Activated CD8-positive, alpha-beta T cell treated with anti-CD3 and anti-CD28 coated beads for 36 hours (primary cell): ENCODE measurements around the gene POP4. TPM values are rescaled to one million over a fixed set of nuclear protein-coding genes. Genes with fewer than 3 reads are reported as not detected.

ENCODE experiments used
- ATAC-seq: fragments of 200-7000 bp; cut with Tn5 transposase; one replicate; pipeline ENCODE4 v1.10.0; 2021; ENCODE audit warnings: mild to moderate bottlenecking, moderate library complexity
- CTCF ChIA-PET: fragments of 350-600 bp; sonication (Branson Sonifier 250); formaldehyde crosslinking; loops from one replicate; lab custom pipeline; 2021; ENCODE audit warnings: antibody characterized with exemption; lab: Charles Lee
- POLR2A ChIA-PET: fragments of 350-600 bp; sonication (Branson Sonifier 250); formaldehyde crosslinking; loops from one replicate; lab custom pipeline; 2021; ENCODE audit warnings: antibody characterized with exemption; lab: Charles Lee
- DNase-seq: peaks from one replicate; pipeline ENCODE4 v3.0.0-alpha.2; 2020
- H3K27ac Mint-ChIP-seq: one replicate; pipeline ENCODE4 v1.8.0; 2021; ENCODE audit warnings: mild to moderate bottlenecking, mixed read lengths
- H3K27me3 Mint-ChIP-seq: one replicate; pipeline ENCODE4 v1.8.0; 2021; ENCODE audit warnings: mixed read lengths
- H3K36me3 Mint-ChIP-seq: one replicate; pipeline ENCODE4 v1.8.0; 2021; ENCODE audit warnings: low read depth, mixed read lengths
- H3K4me1 Mint-ChIP-seq: one replicate; pipeline ENCODE4 v1.8.0; 2021; ENCODE audit warnings: low read depth, mixed read lengths
- H3K4me3 Mint-ChIP-seq: one replicate; pipeline ENCODE4 v1.8.0; 2021; ENCODE audit warnings: mild to moderate bottlenecking, moderate library complexity, mixed read lengths
- H3K9me3 Mint-ChIP-seq: one replicate; pipeline ENCODE4 v1.8.0; 2021; ENCODE audit warnings: mixed read lengths
- intact Hi-C: fragments of 100-400 bp; cut with micrococcal nuclease; formaldehyde crosslinking; loops from one replicate; pipeline ENCODE4 v1.10.0; 2022
- total RNA-seq, 2 experiments: library from RNA; stranded (reverse); gene quantifications; one replicate each; pipeline ENCODE4 v1.2.3, GENCODE V29; 2021
- TF ChIP-seq, protein P1 (sequence below): fragments of 200-600 bp; IDR thresholded peaks from one replicate; pipeline ENCODE4 v1.8.0; 2022; ENCODE audit warnings: antibody characterized with exemption, mild to moderate bottlenecking

Gene POP4
- total RNA-seq, 2 experiments from 2014 or later: 84.7 to 89.5 TPM

DNA sequence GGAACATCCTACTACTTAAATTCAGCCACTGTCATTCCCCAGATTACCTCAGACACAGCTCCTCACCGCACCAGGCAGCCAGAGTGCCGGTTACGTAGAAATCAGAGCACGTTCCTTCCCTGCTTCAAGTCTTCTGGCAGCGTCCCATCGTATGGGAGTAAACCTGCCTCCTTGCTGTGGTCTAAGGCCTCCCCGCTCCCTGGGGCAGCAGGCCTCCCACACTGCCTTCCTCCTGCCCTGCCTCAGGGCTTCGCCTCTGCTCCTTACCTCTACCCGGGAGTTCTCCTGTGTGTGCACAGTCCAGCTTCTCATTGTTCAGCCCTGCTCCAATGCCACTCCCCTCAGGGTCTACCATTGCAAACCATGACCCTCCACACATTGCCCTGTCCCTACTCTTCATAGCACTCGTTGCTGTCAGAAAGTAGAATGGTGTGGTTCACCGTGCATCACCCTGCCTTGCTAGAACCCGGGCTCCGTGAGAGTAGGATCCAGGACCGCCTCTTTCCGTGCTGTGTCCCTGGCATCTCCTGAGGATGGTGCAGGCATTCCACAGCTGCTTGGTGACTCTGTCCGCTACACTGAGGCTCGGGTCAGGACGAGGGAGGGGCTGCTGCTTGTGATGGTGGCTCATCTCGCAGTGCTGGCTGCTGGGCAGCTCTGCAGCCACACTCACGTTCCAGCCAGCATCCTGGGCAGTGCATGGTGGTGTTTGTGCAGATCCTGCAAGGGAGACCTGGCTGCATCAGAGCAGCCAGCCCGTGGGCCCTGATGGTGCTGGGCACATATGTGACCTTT, 6.9 kb downstream of the POP4 start:
- ChIA-PET CTCF (interaction anchor here (2.0 to 8.9 kb wide), 7 partner anchors 9 to 103 kb away, joined by 8 to 217 read pairs (median 66); partner anchors contain the start of gene C19orf12), POLR2A (interaction anchor here (0.6 to 4.2 kb wide), 2 partner anchors 59 to 72 kb away, joined by 3 to 30 read pairs; no protein-coding TSS in a partner anchor)
- Mint-ChIP-seq H3K4me1 (peaks cover 15% of the 10 kb centered on the region), H3K27ac (no peak overlapping the region), H3K36me3 (peaks cover 49% of the 10 kb centered on the region), H3K4me3 (no peak overlapping the region), H3K27me3 (no peaks in the 10 kb centered on the region), H3K9me3 (no peaks in the 10 kb centered on the region)
- no peak for ATAC-seq
- intact Hi-C loops: no loop called here
- TF ChIP-seq, protein P1, sequence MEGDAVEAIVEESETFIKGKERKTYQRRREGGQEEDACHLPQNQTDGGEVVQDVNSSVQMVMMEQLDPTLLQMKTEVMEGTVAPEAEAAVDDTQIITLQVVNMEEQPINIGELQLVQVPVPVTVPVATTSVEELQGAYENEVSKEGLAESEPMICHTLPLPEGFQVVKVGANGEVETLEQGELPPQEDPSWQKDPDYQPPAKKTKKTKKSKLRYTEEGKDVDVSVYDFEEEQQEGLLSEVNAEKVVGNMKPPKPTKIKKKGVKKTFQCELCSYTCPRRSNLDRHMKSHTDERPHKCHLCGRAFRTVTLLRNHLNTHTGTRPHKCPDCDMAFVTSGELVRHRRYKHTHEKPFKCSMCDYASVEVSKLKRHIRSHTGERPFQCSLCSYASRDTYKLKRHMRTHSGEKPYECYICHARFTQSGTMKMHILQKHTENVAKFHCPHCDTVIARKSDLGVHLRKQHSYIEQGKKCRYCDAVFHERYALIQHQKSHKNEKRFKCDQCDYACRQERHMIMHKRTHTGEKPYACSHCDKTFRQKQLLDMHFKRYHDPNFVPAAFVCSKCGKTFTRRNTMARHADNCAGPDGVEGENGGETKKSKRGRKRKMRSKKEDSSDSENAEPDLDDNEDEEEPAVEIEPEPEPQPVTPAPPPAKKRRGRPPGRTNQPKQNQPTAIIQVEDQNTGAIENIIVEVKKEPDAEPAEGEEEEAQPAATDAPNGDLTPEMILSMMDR: no peak
- no peak for DNase-seq

DNA sequence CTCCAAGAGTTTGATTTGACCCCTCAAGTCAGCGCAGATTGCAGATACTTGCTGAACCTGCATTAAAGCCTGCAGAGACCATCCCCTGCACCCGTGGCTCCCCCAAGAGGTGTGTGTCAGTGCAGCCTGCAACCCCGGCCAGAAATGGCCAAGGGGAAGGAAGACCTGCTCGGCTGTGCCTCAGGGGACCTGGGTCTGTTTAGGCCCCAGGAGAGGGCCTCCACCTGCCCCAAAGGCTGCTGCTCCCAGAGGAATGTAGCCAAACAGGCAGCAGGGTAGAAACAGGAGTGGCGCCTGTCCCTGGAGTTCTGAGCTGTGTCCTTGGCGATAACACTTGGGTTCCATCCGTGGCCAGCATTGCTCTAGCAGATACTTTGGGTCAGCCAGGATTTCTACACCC, 8.0 kb downstream of the POP4 start:
- no peak for DNase-seq
- ATAC-seq: no peak
- intact Hi-C loops: no loop called here
- Mint-ChIP-seq H3K36me3 (peaks cover 48% of the 10 kb centered on the region), H3K27ac (no peak overlapping the region), H3K9me3 (no peaks in the 10 kb centered on the region), H3K4me3 (no peak overlapping the region), H3K27me3 (no peaks in the 10 kb centered on the region), H3K4me1 (peaks cover 15% of the 10 kb centered on the region)
- TF ChIP-seq, protein P1: no peak
- ChIA-PET POLR2A (interaction anchor here (0.7 to 1.3 kb wide), 2 partner anchors 7 to 63 kb away, joined by 3 to 5 read pairs; no protein-coding TSS in a partner anchor), CTCF (interaction anchor here (1.3 to 8.9 kb wide), 5 partner anchors 8 to 146 kb away, joined by 3 to 115 read pairs (median 8); partner anchors contain the start of gene POP4)

DNA sequence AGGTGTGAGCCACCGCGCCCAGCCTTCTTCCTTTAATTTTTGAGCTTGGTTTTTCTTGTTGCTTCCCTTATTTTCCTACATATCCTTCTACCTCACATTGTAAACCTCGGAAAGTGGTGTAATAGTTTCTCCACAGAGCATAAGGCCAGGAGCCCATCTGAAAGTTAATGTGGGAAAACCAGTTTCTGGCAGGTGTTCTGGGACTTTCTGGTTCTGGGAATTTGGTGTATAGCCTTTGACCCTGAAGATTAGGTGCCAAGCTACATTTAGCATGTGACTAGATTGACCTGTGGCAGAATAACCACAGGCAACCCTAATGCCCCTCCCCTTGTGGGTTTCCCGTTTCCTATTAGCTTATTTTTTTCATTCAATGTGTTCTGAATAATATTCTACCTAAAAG, 8.7 kb downstream of the POP4 start:
- ChIA-PET CTCF (interaction anchor here (0.9 to 2.1 kb wide), 5 partner anchors 9 to 146 kb away, joined by 3 to 9 read pairs (median 5); partner anchors contain the start of gene POP4), POLR2A (interaction anchor here (0.7 to 1.3 kb wide), 2 partner anchors 8 to 63 kb away, joined by 3 to 5 read pairs; no protein-coding TSS in a partner anchor)
- H3K4me3 Mint-ChIP-seq: no peak overlapping the region
- no peaks in the 10 kb centered on the region for H3K27me3 Mint-ChIP-seq
- peaks cover 46% of the 10 kb centered on the region for H3K36me3 Mint-ChIP-seq
- ATAC-seq (no peak), DNase-seq (no peak)
- no peaks in the 10 kb centered on the region for H3K9me3 Mint-ChIP-seq
- intact Hi-C loops: no loop called here
- H3K4me1 Mint-ChIP-seq: peaks cover 15% of the 10 kb centered on the region
- TF ChIP-seq, protein P1: no peak
- no peak overlapping the region for H3K27ac Mint-ChIP-seq

DNA sequence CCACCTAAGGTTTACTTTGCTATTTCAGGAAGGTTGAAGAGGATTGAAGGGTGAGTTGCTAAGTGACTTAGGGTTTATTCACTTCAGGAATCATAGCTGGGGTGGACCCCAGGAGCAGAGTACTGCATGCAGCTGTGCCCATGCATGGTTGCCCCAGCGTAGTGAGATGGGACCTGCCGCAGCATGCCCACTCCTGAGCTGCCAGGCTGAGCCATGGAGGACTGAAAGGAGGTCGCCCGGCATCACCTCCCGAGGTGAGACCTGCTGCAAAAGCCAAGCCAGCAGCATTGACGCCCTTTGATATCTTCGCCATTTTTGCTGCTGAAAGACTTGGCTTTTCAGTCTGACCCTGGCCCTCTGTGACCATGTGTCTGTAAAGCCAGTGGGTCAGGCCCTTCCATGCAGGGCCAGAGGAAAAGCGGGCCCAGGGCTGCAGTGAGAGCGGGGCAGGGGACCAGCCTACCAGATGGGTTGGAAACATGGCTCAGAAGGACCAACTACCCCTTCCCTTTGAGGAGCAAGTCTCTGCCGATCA, 9.9 kb downstream of the POP4 start:
- DNase-seq (no peak), ATAC-seq (no peak)
- intact Hi-C loops: no loop called here
- Mint-ChIP-seq H3K4me3 (no peak overlapping the region), H3K9me3 (no peaks in the 10 kb centered on the region), H3K4me1 (peaks cover 16% of the 10 kb centered on the region), H3K36me3 (peaks cover 38% of the 10 kb centered on the region), H3K27ac (no peak overlapping the region), H3K27me3 (no peaks in the 10 kb centered on the region)
- ChIA-PET CTCF (no interaction called here), POLR2A (no interaction called here)
- TF ChIP-seq, protein P1: no peak

DNA sequence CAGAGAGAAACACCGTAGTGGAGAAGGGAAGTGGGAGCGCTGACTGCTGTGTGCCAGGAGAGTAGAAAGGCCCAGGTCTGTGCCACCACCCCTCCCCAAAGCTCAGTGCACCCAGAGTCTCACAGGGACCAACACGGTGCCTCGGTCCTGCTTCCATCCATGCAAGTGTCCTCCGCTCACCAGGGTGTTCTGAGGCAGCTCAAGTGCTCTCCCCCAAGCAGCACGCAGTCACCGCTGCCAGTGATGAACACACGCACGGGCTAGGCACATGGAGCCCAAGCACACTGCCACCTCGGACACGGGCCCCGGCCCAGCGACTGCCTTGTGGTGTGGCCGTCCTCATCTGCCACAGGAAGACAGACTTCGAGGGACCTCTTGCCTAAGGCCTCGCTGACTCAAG, 10.5 kb downstream of the POP4 start:
- DNase-seq: no peak
- Mint-ChIP-seq H3K27ac (peak overlapping the region; percentile 13), H3K4me1 (peaks cover 18% of the 10 kb centered on the region), H3K27me3 (no peaks in the 10 kb centered on the region), H3K36me3 (peaks cover 33% of the 10 kb centered on the region), H3K4me3 (no peak overlapping the region), H3K9me3 (no peaks in the 10 kb centered on the region)
- CTCF ChIA-PET: interaction anchor here (0.6 to 10.6 kb wide), 4 partner anchors 7 to 361 kb away, joined by 4 to 115 read pairs (median 11); partner anchors contain the start of gene POP4
- POLR2A ChIA-PET: no interaction called here
- intact Hi-C loops: no loop called here
- TF ChIP-seq, protein P1: no peak
- no peak for ATAC-seq
